Islet precursor cell (in vitro differentiated cells): Measurements from ENCODE around the gene GMPR2.
"Not testable (repeated sequence)": the region's sequence is repeated elsewhere in the genome, so short reads cannot be mapped to it uniquely, and the experiment has no call there.

Source experiments
- DNase-seq: peaks from one replicate; pipeline ENCODE4 v3.0.0-alpha.2; 2018

GMPR2 gene

DNA sequence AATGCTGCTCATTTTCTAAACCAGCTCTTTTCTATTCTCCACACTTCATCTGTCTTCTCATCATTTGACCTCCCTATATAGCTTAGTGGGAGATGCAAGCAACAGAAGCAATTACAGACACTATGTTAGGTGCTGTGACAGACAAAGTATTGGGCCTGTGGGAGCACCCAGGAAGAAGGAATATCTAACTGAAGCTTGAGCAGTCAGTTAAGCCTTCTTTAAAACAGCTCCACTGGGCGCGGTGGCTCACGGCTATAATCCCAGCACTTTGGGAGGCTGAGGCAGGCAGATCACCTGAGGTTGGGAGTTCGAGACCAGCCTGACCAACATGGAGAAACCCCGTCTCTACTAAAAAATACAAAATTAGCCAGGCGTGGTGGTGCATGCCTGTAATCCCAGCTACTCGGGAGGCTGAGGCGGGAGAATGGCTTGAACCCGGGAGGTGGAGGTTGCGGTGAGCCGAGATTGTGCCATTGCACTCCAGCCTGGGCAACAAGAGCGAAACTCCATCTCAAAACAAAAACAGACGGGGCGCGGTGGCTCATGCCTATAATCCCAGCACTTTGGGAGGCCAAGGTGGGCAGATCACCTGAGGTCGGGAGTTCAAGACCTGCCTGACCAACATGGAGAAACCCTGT lies 29.4 kb upstream of the GMPR2 start:
- not testable (repeated sequence) for DNase-seq

DNA sequence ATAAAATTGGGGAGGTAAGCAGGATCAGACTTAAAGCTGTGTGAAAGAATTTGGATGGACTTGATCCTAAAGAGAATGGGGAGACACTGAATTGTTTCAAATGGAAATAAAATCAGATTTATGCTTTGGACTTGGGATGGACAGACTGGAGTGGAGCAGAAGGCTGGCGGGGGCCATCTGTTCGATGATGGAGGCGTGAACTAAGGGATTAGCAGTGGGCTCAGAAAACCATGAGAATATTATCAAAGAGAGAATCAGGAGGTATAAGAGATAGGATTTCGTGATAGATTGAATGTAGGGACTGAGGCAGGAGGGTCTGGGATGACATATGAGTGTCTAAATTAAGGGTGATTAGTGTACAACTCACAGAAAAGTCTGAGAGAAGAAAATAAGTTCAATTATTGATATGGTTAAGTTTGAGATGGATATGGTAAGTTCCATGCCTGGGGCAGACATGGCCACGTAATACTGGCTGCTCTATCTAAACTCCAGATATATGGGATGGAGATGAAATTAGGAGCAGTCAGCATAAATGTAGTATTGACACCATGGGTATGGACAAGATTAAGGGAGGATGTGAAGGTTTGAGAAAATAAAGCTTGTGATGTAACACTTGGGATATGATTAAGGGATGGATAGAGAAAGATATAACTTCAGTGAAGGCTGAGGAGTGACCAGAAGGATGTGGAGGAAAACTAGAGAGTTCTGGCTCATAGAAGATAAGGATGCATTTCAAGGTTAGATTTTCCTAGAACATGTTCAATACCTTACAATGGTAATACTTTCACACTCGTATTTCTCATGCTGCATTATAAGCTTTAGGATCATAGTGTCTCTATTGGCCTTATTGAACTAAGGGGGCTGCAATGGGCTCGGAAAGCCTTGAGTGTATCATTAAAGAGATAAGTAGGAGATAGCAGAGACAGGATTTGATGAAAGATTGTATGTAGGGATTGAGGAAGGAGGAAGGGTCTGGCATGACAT lies 28.3 kb upstream of the GMPR2 start:
- no peak for DNase-seq

DNA sequence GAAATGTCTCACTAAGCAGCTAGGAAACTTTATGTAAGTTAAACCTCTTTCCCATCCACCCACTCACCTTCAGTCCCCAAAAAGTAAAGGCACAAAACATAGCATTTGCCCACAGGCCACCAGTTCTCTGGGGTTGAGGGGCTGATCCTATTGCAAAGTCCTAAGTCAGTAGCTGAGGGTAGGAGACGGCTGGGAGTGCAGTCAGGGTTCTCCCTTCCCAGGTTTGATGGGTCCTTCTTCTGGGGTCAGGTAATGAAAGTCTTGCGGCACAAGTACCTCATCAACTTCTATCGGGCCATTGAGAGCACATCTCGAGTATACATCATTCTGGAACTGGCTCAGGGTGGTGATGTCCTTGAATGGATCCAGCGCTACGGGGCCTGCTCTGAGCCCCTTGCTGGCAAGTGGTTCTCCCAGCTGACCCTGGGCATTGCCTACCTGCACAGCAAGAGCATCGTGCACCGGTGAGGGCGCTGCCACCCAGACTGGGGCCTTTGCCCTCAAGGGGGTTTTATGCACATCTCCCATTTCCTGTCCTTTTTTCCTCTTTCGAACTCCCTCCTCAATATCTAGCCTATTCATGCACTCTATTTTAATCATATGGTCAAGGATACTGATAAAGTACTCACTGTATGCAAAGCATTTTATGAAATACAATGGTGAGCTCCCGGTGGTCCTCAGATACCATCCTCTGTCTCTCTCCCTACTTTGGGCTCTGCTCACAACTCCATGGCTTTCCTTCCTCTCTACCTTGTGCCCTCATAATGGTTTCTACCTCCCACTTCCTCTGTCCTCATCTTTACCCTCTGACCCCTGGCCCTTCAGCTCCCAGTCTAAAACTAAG lies 26.2 kb upstream of the GMPR2 start:
- no peak for DNase-seq

DNA sequence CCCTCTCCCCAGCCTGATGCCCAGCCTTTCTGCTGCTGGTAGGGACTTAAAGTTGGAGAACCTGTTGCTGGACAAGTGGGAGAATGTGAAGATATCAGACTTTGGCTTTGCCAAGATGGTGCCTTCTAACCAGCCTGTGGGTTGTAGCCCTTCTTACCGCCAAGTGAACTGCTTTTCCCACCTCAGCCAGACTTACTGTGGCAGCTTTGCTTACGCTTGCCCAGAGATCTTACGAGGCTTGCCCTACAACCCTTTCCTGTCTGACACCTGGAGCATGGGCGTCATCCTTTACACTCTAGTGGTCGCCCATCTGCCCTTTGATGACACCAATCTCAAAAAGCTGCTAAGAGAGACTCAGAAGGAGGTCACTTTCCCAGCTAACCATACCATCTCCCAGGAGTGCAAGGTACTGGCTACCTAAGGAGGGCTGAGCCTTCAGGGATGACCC lies 25.6 kb upstream of the GMPR2 start:
- DNase-seq: no peak

DNA sequence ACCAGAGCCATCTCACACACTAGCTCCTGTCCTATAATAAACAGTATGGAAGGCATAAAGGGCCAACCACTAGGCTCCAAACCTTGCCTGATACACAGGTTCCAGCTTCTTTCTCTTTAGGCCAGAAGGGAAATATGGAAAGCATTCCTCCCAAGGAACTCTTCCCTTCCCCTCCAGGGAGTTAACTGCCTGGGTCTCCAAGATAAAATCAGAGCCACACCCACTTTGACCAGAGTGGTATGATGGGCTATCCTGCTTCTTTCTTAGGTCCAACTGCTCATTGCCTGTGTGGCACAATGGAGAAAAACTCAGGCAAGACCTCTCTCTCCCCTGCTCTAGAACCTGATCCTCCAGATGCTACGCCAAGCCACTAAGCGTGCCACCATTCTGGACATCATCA lies 25.1 kb upstream of the GMPR2 start:
- DNase-seq: no peak

DNA sequence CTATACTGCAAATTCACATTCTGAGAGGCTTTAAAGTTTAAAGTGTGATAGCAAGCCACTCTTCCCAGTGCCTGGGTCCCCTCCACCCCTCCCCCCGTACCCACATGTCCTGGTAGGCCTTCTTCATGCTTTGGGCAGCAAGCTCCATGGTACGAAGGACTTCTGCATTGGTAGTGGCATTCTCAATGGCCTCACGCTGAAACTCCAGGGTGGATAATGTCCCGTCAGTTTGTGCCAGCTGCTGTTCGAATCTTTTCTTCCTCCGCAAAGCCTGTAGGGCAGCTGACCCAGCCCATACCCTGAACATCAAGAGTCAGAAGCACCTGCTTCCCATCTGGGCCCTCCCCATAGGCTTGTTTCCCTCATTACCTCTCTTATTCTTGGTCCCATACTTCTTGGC lies 21.4 kb upstream of the GMPR2 start:
- DNase-seq: no peak

DNA sequence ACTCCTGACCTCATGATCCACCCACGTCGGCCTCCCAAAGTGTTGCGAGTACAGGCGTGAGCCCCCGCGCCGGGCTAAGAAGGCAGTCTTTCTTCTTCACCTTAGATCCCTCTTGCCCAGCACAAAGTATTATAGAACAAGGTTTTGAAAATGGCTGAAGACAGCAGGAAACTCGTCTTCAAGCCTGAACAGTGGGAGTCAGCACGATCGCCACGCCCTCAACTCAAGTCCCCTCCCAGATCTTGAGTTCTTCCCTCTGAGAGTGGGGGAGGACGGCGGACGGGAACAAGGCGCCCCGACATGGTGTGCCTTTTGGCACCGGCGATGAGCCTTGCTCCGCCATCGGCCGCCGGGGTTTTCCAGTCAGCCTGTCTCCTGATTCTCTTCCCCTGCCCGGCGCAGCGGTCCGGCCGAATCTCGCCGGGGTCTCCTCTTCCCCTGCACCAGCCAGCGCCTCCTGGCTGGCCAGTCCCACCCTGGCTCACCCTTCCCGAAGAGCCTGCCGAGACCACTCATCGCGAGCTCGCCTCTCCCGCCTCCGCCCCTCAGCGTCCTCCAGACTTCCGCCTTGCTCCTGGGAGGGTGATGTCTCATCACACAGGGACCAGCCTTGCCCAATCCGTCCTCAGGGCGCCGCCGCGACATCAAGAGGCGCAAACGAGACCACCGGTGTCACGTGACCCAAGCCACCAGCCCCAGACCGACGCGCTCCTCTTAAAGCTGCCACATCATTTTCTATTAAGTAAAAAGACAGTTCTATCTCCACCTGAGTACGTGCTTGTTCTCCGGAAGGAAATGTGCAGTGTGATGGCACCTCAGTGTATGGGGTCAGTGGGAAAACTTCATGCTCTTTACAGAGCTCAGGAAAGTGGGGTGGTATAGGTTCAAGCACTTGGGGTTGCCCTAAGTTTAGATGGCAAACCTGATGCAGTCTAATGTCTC lies 19.5 kb upstream of the GMPR2 start, which contains the start of gene CHMP4A:
TSS of gene CHMP4A (minus strand) at position 565 of the 942 bp plus-strand sequence. CDS start at position 516, 49 bp downstream.
- DNase-seq: peak; percentile 99

DNA sequence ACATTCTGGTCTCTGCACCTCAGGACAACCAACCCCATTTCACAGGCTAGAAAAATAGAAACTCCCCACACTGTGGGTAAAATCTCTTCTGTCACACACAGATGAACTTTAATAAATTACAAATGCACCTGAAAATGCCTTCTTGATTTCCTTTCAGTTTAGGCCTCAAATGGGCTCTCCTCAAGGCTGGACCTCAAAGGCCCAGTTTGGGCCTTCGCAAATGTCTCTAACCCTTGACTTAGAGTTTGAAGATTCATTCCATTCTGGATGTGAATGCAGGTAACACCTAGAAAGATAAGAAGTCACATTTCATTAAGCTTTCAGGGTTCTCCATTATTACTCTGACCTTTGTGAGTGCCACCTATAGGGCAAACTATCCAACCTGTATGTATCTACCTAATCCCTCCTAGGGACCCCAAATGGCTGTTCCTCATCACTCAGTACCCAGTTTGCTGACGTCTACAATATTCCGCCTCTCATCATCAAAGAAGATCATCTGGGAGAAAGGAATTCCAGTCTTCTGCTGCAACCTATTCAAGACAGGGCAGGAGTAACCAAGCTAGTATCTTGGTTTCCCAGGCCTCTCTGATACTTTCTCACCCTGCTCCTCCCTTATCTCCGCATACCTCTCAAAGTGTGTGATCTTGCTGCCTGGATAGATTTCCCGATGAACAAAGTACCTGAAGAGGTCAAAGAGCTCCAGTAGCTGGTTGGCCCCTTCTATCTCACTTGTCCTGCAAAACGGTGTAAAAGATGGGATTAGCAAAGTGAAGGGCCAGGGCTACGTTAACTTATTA lies 18.7 kb upstream of the GMPR2 start:
- no peak for DNase-seq

DNA sequence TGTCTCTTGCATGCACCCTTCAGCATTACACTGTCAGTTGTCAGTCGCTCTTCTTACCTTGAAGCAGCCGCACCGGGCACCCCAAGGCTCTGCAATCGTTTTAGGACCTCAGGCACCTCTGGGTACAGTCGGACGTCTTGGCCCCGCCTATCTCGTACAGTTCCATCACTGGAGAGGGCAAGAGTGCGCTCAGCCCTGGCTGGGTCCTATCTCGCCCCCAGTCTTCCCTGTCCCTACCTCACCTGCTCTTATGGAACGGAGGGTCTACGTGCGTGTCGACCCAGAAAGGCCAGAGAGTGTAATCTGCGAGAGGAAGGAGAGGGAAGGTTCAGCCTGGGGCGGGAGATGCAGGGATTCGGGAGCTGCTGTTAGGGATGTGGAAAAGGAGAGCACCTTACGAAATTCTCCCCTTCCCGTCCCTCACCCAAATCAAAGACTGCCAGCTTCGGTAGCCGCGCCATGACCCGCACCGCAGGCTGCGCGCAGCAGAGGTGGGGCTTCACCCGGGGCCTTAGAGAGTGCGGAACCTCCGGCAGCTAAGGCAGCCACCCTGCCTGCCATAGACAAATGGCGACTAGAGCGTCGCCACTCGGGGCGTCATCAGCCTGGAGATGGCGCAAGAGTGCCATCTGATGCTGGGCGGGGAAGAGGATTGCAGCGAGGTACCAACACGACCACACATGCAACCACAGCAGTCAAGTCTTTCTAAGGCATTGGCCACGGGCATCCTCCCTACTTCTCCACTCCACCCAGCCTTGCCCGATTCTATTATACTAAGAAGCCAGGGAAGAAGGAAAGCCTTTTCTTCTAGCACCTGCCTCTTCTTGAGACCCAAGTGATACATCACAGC lies 17.0 kb upstream of the GMPR2 start, which contains the start of gene MDP1:
TSS of gene MDP1 (minus strand) at position 572 of the 850 bp plus-strand sequence. CDS start at position 461, 111 bp downstream.
- peak; percentile 91 for DNase-seq

DNA sequence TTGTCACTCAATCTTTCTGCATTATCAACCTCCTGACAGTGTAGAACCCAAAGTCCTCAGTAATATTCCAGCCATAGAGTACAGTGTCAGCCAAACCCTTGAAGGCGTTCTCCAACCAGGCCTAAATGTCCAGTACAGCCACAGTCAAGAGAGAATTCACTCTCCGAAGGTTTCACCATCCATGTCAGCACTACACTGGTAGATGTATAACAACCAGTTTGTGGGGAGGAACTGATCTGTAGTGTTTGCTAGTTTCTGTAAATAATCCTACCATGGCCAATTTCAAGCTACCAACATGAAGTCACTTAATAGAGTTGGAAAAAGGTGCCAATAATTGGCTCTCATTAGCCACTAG lies 16.4 kb upstream of the GMPR2 start:
- DNase-seq: no peak

DNA sequence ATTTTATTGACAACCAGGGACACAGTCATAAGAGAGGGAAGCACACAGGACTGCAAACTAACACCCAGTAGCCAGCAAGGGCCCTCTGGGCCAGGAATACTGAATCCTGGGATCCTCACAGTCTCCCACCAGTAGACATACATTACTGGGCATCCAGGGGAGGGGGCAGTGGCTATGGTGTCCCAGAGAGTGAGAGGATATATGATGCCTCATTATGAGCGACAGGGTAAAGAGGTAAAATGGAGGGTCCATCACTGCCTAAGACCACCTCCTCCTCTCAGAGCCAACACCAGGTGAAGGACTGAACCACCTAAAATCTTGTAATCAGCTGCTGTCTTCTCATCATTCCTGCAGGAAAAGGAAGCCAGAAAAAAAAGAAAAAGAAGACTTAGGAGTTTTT lies 15.9 kb upstream of the GMPR2 start:
- DNase-seq: not testable (repeated sequence)

DNA sequence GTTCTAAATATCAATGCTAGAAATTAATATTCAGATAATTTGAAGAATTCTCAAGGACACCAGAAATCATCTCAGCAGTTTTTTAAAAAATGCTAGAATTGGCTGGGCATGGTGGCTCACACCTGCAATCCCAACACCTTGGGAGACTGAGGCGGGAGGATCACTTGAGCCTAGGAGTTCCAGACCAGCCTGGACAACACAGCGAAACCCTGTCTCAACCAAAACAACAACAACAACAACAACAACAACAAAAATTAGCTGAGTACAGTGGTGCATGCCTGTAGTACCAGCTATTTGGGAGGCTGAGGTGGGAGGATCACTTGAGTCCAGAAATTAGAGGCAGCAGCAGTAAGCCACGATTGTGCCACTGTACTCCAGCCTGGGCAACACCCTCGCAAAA lies 13.6 kb upstream of the GMPR2 start:
- no peak for DNase-seq

DNA sequence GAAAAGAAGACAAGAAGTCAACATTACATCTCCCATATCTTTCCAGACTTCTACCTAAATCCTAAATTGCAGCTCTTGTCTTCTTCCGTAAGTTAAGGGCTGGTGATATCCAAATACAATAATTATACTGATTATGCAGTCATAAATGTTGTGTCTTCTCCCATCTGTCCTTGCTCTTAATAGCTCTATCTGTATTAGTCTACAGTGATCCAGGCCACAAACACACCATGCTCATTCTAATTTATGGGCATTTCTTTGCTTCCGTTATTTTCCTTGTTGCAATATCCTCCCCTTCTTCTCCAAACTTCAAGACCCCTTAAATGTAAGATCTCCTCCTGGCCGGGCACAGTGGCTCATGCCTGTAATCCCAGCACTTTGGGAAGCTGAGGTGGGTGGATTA lies 13.2 kb upstream of the GMPR2 start:
- no peak for DNase-seq

DNA sequence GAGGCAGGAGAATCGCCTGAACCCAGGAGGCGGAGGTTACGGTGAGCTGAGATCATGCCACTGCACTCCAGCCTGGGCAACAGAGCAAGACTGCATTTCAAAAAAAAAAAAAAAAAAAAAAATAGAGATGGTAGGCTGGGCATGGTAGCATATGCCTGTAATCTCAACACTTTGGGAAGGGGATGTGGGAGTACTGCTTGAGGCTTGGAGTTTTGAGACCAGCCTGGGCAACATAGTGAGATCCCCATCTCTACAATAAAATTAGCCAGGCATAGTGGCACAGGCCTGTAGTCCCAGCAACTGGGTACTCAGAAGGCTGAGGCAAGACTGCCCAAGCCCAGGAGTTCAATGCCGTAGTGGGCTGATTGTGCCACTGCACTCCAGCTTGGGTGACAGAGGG lies 9.7 kb upstream of the GMPR2 start:
- DNase-seq: not testable (repeated sequence)

DNA sequence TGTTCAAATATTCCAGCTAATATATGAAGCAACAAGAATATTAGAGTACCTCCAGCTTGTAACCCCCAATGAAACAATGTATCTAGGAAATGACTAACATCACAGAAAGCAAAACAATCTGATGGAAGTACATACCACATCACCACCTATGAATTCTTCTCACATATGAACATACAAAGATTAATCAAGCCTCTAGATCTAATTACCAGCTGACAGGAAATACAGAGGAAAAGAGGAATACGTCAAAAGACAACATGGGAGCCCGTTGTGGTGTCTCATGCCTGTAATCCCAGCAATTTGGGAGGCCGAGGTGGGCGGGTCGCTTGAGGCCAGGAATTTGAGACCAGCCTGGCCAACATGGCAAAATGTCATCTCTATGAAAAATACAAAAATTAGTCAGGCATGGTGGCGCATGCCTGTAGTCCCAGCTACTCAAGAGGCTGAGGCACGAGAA lies 8.1 kb upstream of the GMPR2 start:
- DNase-seq: no peak

DNA sequence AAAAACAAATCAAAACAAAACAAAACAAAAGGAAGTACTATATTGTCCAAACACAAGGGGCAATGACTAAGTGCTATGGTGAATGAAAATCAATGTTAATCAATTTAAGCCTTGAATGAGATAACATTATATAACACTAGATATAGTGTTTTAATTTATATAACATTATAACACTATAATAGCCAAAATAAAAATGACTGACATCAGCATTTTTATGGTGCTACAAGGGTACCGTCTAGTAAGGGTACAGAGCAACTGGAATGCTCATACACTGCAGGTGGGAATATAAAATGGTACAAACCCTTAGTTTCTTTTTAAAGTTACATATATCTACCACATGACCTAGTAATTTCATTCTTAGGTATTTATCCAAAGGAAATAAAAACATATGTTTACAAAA lies 6.3 kb upstream of the GMPR2 start:
- no peak for DNase-seq

DNA sequence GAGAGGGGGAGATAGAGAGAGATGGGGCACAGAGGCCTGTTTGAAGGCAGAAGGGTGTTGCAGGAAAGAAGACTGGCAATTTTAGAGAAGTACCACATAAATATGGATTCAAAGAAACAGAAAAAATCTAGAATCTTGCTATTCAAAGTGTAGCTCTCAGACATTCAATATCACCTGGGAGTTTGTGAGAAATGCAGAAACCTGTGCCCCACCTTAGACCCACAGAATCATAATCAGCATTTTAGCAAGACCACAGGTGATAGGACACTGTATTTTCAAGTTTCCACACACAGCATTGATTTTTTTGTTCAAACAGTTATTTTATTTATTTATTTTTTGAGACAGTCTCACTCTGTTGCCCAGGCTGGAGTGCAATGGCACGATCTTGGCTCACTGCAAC lies 3.8 kb upstream of the GMPR2 start:
- DNase-seq: no peak

DNA sequence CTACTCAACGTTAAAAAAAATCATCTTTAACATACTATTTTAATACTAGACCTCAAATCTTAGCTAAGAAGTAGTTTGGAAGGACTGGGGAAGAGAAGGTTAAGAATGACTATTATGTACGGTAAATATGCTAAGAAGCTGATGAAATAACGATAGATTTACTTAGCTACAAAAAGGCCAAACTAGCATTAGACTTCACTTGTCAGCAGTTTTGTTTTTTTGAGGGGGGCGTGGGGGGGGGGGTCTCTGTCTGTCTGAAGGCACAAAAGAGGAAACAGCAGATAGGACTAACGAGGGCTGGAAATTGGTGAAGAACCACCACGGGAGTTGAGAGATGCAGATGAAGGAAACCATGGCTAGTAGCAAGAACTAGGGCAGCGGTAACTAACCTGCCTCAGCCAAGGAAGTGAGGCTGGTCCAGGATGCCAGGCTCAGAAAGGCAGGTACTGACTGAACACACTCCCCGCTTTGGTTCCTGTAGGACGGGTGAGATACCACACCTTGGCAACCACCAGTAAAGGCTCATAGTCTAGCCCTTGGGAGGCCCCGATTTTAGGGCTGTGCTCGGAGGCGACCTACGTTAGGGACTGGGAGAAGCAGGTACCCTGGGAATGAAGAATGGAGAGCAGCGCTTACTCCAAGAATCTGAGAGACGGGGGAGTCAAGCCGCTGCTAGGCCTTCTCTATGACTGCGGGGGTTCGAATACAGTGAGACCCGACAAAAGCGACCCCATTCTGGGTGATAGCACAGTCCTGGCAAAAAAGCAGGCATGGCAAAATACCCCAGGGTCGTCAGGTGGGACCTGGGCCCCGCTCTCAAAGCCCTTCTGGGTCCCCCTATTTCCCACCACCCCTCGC lies 1.2 kb upstream of the GMPR2 start:
- DNase-seq: no peak

DNA sequence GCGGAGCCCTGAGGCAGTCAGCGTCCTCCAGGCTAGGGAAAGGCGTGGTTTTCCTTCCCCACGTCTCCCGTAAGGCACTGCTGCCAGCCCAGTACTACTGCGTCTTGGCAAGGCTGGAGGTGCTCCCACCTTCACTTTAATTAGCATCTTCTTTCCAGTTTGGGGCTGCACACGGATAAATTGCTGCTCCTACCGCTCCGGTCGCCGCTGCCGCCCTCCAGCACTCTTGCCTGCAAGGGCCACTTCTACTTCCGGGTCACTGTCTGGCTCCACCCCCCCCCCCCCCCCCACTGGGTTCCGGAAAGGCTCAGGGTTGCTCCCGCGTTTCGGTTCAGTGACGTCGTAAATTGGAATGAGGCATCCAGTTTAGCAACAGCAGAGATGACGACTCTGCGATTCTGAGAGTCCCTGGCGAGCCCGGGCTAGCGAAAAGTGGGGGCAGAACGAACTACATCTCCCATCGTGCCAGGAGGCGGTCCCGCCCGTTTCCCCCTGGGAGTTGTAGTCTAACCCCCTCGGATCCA lies 546 bp upstream of the GMPR2 start, which contains the start of gene NEDD8:
TSS of gene NEDD8 (minus strand) at position 247 of the 524 bp plus-strand sequence. CDS start at position 147, 100 bp downstream.
- peak; percentile 97 for DNase-seq
